Retina (tissue), 1 donor: Measurements from ENCODE around the gene NCOA1.
"Not testable (repeated sequence)": the region's sequence is repeated elsewhere in the genome, so short reads cannot be mapped to it uniquely, and the experiment has no call there.

ENCODE experiments used
- DNase-seq: peaks from one replicate; pipeline ENCODE4 v3.0.0-alpha.2; 2016

Gene NCOA1

DNA sequence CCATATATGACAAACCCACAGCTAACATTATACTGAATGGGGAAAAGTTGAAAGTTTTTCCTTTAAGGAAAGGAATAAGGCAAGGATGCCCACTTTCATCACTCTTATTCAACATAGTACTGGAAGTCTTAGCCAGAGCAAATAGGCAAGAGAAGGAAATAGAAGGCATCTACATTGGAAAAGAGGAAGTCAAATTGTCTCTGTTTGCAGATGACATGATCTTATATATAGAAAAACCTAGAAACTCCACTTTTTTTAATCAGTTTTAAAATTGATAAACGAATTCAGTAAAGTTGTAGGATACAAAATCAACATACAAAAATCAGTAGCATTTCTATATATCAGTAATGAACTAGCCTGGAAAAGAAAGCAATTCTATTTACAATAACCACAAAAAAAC is 90.9 kb downstream of the NCOA1 start:
- DNase-seq, result not testable (repeated sequence)

- DNase-seq, result no peak
Measured at GRCh38 chr2:24586955-24587354, 95.9 kb downstream of the NCOA1 start.

DNA sequence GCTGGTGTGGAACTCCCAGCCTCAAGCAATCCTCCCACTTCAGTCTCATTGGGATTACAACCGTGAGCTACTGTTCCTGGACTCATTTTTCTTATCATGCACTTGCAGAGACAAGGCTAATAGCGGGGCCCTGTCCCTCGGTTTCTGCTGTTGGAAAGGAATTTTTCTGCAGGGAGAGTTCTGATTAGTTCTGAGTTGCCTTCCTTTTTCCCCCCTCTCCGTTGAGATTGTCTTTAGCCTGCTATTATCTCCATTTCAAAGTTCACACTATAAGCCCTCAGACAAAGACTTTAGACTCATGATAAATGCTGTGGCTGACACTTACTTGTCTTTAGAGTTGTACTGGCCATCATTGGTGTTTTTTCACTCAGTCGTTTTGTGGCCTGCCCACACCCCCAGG is 97.2 kb downstream of the NCOA1 start:
- DNase-seq, result no peak

DNA sequence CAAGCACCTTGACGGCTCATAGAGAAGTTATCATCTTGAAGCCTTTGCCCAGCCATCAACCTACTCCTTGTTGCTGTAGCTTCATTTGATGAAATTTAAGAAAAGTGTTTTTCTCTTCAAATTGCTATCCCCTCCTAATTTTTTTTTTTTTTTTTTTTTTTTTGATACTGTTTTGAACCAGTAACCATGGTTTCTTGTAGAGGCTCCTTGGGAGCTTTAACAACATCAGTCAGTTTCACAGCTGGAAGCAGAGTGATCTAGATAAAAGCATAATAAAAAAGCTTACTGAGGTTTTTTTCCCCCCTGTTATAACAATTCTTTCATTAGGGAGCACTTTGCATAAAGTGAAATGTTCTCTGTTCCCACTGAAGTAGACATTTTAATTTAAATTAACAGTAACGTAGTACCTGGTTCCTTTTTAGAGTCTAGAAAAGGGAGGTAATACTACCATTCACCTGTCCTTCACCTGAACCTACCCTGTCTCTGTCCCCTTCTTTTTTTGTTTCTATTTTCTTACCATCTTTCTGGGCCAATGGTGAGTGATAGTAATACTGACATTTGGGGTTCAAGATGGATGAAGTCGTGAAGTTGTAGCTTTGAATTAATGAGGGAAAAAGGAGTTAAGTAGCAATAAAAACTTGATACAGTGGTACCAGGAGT is 101.5 kb downstream of the NCOA1 start:
- no peak for DNase-seq

DNA sequence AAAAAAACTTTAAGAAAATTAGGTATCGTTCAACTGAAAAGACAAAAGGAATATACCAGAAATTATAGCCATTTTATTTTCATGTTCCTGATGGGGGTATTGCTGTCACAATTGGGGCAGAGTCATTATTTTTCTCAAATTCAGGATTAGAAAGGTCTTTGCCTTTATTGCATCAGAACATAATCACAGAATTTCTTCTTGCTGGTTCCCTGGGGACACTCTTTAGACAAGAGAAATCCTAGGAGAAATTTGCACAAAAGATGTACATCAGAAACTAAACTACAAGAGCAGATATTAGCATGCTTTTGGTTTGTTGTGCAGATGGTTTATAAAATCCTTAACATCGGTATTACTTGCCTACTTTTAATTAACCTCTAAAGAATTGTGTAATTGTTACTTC is 103.2 kb downstream of the NCOA1 start:
- no peak for DNase-seq

GRCh38 chr2:24597181-24597870 is 106.3 kb downstream of the NCOA1 start:
- no peak for DNase-seq

- DNase-seq, result not testable (repeated sequence)
Measured at GRCh38 chr2:24600140-24600539, 109.1 kb downstream of the NCOA1 start.

GRCh38 chr2:24611631-24612030 is 120.6 kb downstream of the NCOA1 start:
- DNase-seq, result no peak

DNA sequence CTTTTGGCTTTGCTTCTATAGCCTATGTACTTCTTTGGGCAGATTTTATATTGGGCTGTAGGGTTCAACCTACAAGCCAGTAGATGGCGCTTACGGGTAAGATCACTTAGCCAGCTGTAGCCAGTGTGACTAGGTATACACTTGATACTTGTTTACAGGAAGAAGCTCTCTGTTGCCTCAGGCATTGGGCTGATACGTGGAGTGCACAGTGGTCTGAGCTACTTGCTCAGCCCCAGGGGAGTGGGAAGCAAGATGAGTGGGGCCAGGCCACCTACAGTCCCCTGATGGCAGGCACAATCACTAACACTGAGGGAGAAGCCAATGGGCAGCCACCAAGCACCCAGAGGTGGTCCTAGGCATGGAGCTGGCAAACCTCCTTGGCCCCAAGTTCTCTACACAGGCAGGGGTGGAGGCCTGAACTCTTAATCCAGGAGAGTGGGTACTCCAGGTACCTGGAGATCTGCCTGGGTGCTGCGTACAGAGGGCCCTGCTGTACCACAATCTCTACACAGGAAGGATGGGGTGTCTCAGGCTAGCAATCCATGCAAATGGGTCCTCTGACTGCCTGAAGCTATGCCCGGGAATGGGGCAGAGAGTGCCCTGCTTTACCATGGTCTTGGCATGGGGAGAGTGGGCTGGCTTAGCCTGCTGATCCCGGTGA is 122.2 kb downstream of the NCOA1 start:
- DNase-seq, result no peak

DNA sequence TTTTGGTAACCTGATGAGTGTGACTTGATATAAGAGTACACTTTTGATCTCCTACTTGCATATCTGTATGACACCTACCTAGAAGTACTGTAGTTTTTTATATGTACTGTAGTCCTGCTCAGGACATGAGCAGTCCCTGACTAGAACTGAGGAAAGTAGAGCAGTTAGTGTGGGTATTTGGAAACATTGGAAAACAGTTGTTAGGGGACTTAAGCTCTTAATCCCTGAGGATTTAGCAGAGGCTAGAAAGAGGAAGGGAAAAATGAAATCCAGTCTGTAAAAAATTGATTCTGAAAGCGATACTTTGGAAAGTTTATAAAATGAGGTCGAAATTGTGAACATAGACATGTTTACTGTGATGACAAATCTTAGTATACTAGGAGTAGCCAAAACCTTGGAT is 125.6 kb downstream of the NCOA1 start:
- DNase-seq, result no peak

- DNase-seq, result no peak
Measured at GRCh38 chr2:24617424-24617823, 126.4 kb downstream of the NCOA1 start.

DNA sequence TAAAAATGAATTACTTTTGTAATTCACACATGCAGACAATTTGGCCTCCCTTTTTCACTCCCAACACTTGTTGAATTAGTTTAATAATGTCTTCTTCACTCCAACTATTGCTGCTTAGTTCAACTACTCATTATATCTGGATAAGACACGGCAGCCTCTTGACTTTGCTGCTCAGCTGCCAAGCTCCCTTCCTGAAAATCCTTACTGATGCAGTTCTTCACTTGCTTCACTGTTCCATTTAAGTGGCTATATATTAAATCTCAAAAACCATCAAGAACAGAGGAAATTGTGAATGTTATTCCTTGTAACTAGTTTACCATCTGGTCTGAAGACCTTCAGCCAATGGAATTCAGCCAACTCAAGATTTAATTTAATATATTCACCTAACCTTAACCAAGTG is 127.1 kb downstream of the NCOA1 start:
- DNase-seq, result no peak

- no peak for DNase-seq
Measured at GRCh38 chr2:24618680-24619079, 127.6 kb downstream of the NCOA1 start.

GRCh38 chr2:24620936-24621335 is 129.9 kb downstream of the NCOA1 start:
- DNase-seq, result no peak

- DNase-seq, result no peak
Measured at GRCh38 chr2:24621779-24622538, 130.9 kb downstream of the NCOA1 start.

DNA sequence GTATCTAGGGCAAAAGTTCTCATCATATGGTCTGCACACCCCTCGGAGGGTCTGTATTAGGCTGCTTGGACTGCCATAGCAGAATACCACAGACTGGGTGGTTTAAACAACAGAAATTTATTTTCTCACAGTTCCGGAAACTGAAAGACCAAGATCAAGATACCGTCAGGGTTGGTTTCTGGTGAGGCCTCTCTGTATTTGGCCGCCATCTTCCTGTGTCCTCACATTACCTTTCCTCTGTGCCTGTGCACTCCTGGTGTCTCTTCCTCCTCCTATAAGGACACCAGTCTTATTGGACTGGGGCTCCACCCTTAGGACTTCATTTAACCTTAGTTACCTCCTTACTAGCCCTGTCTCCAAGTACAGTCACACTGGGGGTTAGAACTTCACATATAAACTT is 132.5 kb downstream of the NCOA1 start:
- no peak for DNase-seq

- no peak for DNase-seq
Measured at GRCh38 chr2:24625728-24626127, 134.7 kb downstream of the NCOA1 start.

GRCh38 chr2:24626131-24626530 is 135.1 kb downstream of the NCOA1 start:
- DNase-seq, result no peak

- no peak for DNase-seq
Measured at GRCh38 chr2:24628746-24629145, 137.7 kb downstream of the NCOA1 start.

GRCh38 chr2:24632172-24632571 is 141.1 kb downstream of the NCOA1 start:
- DNase-seq, result no peak

DNA sequence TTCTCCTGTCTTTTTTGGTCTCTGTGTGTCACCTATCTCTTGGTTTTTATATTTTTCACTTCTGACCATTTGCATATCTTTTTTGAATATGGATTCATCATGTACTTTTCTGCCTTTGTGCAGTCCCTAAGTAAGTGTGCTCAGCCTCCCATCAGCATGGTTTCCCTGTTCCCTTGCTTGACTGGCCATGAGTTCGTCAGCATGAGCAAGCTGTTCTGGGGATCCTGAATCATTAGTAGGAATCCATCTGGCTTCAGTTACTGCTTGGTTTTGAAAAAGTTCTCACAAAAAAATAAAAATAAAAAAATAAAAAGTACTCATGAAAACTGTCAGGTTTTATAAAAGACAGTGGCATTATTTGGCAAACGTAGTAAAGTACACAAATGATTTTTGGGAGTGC is 144.1 kb downstream of the NCOA1 start:
- DNase-seq, result no peak

DNA sequence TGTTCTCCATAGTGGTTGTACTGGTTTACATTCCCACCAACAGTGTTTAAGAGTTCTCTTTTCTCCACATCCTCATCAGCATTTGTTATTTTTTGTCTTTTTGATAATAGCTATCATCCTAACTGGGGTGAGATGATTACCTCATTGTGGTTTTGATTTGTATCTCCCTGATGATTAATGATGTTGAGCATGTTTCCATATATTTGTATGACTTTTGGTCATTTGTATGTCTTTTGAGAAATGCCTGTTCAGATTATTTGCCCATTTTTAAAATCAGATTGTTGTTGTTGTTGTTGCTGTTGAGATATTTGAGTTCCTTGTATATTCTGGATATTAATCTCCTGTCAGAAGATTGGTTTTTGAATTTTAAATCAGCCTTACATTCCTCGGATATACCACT is 147.5 kb downstream of the NCOA1 start:
- DNase-seq, result no peak

- DNase-seq, result no peak
Measured at GRCh38 chr2:24642351-24642750, 151.3 kb downstream of the NCOA1 start.

GRCh38 chr2:24643051-24643450 is 152.0 kb downstream of the NCOA1 start:
- no peak for DNase-seq
